Mesendoderm (in vitro differentiated cells): Measurements from ENCODE around the gene KNG1.

ENCODE experiments used
- DNase-seq: peaks from one replicate; pipeline ENCODE4 v3.0.0; 2013
- H2AK5ac ChIP-seq: 2 replicates; pipeline ENCODE4 v1.6.1; 2013; ENCODE audit warnings: low read length, inconsistent platforms
- H2BK120ac ChIP-seq: 2 replicates; pipeline ENCODE4 v1.6.1; 2013; ENCODE audit warnings: low read depth, mild to moderate bottlenecking, low read length, moderate library complexity, mixed read lengths
- H2BK15ac ChIP-seq: replicated peaks from 2 replicates; pipeline ENCODE4 v1.6.1; 2013; ENCODE audit warnings: low read depth, mild to moderate bottlenecking, moderate library complexity
- H2BK5ac ChIP-seq: 2 replicates; pipeline ENCODE4 v1.6.1; 2013; ENCODE audit warnings: low read length, inconsistent platforms
- H3K18ac ChIP-seq: 2 replicates; pipeline ENCODE4 v1.6.1; 2013; ENCODE audit warnings: mild to moderate bottlenecking, low read length, mixed read lengths
- H3K23ac ChIP-seq: one replicate; pipeline ENCODE4 v1.6.1; 2013; ENCODE audit warnings: low read length
- H3K27ac ChIP-seq: 2 replicates; pipeline ENCODE4 v1.5.1; 2013; ENCODE audit warnings: low read depth, mild to moderate bottlenecking, inconsistent platforms, low read length, moderate library complexity
- H3K27me3 ChIP-seq: 2 replicates; pipeline ENCODE4 v1.6.1; 2013; ENCODE audit warnings: low read length, control low read depth, mild to moderate bottlenecking, inconsistent platforms; ENCODE audit not compliant: insufficient read depth, poor library complexity
- H3K36me3 ChIP-seq: 2 replicates; pipeline ENCODE4 v1.6.1; 2013; ENCODE audit warnings: low read length, inconsistent platforms; ENCODE audit not compliant: control insufficient read depth, insufficient read depth
- H3K4ac ChIP-seq: one replicate; pipeline ENCODE4 v1.6.1; 2013; ENCODE audit warnings: low read depth, mild to moderate bottlenecking, low read length, moderate library complexity
- H3K4me1 ChIP-seq: 2 replicates; pipeline ENCODE4 v1.6.1; 2013; ENCODE audit warnings: low read depth, low read length, inconsistent platforms; ENCODE audit not compliant: control insufficient read depth
- H3K4me2 ChIP-seq: 2 replicates; pipeline ENCODE4 v1.6.1; 2013; ENCODE audit warnings: low read length
- H3K4me3 ChIP-seq: 2 replicates; pipeline ENCODE4 v1.5.1; 2013; ENCODE audit warnings: mild to moderate bottlenecking, low read length
- H3K56ac ChIP-seq: one replicate; pipeline ENCODE4 v1.6.1; 2013; ENCODE audit warnings: low read length
- H3K79me1 ChIP-seq: 2 replicates; pipeline ENCODE4 v1.6.1; 2013; ENCODE audit warnings: low read length, inconsistent platforms
- H3K79me2 ChIP-seq: 2 replicates; pipeline ENCODE4 v1.6.1; 2013; ENCODE audit warnings: mild to moderate bottlenecking, low read length; ENCODE audit not compliant: control insufficient read depth, insufficient read depth
- H3K9ac ChIP-seq: 2 replicates; pipeline ENCODE4 v1.6.1; 2013; ENCODE audit warnings: low read length, inconsistent platforms
- H4K5ac ChIP-seq: one replicate; pipeline ENCODE4 v1.6.1; 2013; ENCODE audit warnings: low read length
- H4K8ac ChIP-seq: one replicate; pipeline ENCODE4 v1.6.1; 2013; ENCODE audit warnings: low read depth, mild to moderate bottlenecking, control low read depth, low read length, moderate library complexity
- WGBS: extraction: QIAGEN DNeasy Blood & Tissue Kit; methylation state at CpG from one replicate; pipeline ENCODE4 v1.1.7; 2013; ENCODE audit warnings: low lambda C conversion rate, missing lambda C conversion rate; ENCODE audit not compliant: insufficient coverage; ENCODE audit errors: extremely low coverage; 5-methylcytosine and 5-hydroxymethylcytosine counted together

The KNG1 gene

DNA sequence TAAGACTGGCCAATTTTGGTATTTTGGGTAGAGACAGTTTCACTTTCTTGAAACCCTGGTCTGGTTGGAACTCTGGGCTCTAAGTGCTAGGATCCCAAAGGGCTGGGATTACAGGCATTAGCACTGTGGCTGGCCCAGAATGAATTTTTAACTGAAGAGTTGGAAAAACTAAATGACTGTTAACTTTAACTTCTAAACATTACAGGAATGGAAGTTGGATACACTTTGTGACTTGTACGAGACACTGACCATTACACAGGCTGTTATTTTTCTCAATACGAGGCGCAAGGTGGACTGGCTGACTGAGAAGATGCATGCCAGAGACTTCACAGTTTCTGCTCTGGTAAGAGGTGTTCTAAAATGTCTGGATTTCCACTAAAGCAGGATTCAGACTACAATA is 69.8 kb downstream of the KNG1 start:
- H3K79me2 ChIP-seq: peaks cover 36% of the 10 kb centered on the region
- H3K36me3 ChIP-seq: peaks cover 24% of the 10 kb centered on the region
- no peak overlapping the region for H3K56ac ChIP-seq
- peaks cover 3% of the 10 kb centered on the region for H3K79me1 ChIP-seq
- no peak overlapping the region for H3K4ac ChIP-seq
- H3K4me3 ChIP-seq: no peak overlapping the region
- no peak overlapping the region for H2BK15ac ChIP-seq
- no peak overlapping the region for H2BK5ac ChIP-seq
- no peak for DNase-seq
- H3K4me2 ChIP-seq: no peak overlapping the region
- no peak overlapping the region for H4K5ac ChIP-seq
- peak overlapping the region; percentile 14 for H3K9ac ChIP-seq
- peaks cover 2% of the 10 kb centered on the region for H3K4me1 ChIP-seq
- no peak overlapping the region for H3K18ac ChIP-seq
- no peaks in the 10 kb centered on the region for H3K27me3 ChIP-seq
- no peak overlapping the region for H3K23ac ChIP-seq
- H4K8ac ChIP-seq: no peak overlapping the region
- no peak overlapping the region for H3K27ac ChIP-seq
- H2BK120ac ChIP-seq: no peak overlapping the region
- no CpG with 5 or more reads among the region's 3 CpGs for WGBS
- H2AK5ac ChIP-seq: no peak overlapping the region

DNA sequence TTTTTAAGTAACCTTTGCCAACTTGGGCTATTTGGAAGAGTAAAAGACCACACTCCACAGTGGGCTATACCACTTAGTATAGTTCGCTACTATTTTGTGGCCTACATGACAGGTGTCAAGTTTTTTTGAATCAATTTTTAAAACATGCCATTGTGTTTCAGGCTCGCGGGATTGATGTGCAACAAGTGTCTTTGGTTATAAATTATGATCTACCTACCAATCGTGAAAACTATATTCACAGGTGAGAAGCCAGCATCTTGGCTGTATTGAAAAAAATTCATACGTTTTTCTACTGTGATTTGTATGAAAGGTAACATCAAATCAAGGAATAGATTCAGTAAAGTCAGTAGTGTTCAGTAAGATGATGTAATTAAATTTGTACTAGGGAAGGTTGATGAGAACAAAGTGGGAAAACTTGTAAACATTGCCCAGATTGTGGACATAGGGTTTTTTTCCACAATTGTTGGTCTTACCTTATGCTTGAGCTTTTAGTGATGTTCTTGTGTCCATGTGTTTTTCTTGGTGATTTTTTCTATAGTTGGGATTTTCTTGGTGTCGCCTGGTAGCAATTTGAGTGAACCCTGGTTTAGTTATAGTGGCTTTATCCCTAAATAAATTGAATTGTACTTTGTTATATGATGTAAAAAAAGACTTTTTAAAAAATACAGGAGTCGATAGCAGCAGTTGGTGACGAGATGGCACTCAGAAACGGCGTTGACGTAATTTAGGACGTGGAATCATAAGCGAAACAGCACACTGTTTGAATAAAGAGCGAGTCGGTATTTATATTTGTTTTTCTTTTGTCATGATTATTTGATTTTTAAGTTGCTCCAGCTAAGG is 70.7 kb downstream of the KNG1 start:
- Histone ChIP-seq H3K79me2 (peaks cover 36% of the 10 kb centered on the region), H3K27ac (no peak overlapping the region), H2BK15ac (no peak overlapping the region), H3K4ac (no peak overlapping the region), H3K9ac (no peak overlapping the region), H2BK5ac (no peak overlapping the region), H3K27me3 (no peaks in the 10 kb centered on the region), H3K79me1 (peaks cover 3% of the 10 kb centered on the region), H4K5ac (no peak overlapping the region), H3K23ac (no peak overlapping the region), H3K36me3 (peaks cover 24% of the 10 kb centered on the region), H3K56ac (no peak overlapping the region), H4K8ac (no peak overlapping the region), H2AK5ac (no peak overlapping the region), H3K4me1 (no peaks in the 10 kb centered on the region), H3K4me3 (no peak overlapping the region), H3K4me2 (no peak overlapping the region), H2BK120ac (no peak overlapping the region), H3K18ac (no peak overlapping the region)
- no peak for DNase-seq
- WGBS: 100% methylated on average over 9 of the region's 15 CpGs

DNA sequence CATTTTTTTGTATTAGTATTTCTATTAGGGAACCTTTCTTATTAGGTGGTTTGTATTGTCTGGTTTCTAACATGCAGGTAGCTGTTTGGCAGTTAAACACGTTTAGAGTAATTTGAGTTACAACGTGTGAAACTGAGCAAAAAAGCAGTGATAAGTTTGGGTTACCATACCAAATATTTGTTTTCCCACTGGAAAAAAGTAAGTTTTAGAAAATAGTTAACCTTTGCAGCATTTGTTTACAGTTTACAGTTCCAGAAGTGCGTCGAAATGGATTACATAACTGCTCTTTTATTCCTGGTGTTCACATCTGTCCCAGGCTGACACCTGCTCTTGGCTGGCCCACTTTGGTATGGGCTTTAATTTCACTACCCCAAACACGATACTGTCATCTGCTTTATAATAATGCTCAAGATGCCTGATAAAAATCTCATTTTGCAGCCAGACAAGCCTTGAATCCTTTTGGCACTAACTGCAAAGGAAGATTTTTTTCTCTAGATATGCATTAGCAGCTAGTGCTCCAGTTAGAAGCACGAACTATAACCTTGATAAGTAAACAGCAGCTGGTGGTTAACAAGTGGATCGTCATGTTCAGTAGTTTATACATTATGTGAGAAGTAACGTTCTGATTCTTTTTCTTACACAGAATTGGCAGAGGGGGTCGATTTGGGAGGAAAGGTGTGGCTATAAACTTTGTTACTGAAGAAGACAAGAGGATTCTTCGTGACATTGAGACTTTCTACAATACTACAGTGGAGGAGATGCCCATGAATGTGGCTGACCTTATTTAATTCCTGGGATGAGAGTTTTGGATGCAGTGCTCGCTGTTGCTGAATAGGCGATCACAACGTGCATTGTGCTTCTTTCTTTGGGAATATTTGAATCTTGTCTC is 71.6 kb downstream of the KNG1 start:
- Histone ChIP-seq H3K27ac (no peak overlapping the region), H3K27me3 (no peaks in the 10 kb centered on the region), H3K36me3 (peaks cover 24% of the 10 kb centered on the region), H2BK5ac (no peak overlapping the region), H3K4me2 (no peak overlapping the region), H3K18ac (no peak overlapping the region), H2AK5ac (no peak overlapping the region), H3K56ac (no peak overlapping the region), H3K79me2 (peaks cover 33% of the 10 kb centered on the region), H3K9ac (no peak overlapping the region), H2BK15ac (no peak overlapping the region), H4K5ac (no peak overlapping the region), H3K79me1 (peaks cover 3% of the 10 kb centered on the region), H3K4me3 (no peak overlapping the region), H3K4ac (no peak overlapping the region), H4K8ac (no peak overlapping the region), H3K23ac (no peak overlapping the region), H3K4me1 (no peaks in the 10 kb centered on the region), H2BK120ac (no peak overlapping the region)
- no peak for DNase-seq
- no CpG with 5 or more reads among the region's 13 CpGs for WGBS

DNA sequence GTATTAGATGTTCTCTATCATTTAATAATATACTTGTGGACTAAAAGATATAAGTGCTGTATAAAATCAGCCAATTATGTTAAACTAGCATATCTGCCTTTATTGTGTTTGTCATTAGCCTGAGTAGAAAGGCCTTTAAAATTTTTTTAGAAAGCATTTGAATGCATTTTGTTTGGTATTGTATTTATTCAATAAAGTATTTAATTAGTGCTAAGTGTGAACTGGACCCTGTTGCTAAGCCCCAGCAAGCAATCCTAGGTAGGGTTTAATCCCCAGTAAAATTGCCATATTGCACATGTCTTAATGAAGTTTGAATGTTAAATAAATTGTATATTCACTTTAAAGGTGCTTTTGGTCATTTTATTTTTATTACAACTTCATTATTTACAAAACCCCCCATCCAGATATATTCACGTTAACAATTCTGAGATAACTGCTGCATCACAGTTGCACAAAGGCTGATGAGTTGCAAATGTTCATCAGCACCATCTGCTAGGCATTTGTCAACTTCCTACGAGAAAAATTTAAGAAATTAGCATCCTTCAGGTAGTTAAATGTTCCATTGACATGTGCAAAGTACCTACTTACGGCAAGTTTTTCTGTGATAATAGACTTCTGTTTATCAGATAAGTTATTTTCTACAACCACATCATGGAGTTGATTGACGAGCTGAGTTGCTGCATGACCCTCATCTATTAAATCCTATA is 72.5 kb downstream of the KNG1 start:
- DNase-seq: no peak
- no CpG with 5 or more reads among the region's 4 CpGs for WGBS
- no peak overlapping the region for H2BK15ac ChIP-seq

DNA sequence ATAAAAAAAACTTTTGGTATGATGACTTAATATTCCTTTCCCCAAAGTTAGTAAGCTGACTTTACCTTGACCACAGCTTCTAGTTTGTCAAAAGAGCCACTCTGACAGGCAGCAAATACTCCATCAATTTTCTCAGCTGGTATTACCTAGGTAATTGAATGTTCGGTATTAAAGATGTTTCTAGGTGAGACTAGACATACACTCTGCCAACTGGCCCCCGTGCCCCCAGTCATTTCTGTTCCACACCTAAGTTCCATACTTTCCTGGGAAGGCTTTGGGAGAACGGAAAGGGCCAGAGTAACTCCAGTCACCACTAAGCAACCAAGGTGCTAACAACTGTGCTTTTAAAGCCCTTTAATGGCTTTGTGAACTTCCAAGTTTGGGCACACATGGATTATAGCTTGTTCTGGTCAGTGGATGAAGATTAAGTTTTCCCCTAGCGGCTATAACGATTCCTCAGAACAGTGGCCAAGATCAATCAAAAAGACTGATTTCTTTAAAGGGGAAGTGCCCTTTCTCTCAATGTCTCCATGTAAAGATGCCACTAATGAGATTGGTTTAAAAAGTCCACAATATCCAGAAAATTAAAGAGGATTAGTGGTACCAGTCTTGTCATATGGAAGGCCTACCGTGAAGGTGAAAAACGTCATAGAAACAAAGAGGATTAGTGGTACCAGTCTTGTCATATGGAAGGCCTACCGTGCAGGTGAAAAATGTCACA is 73.3 kb downstream of the KNG1 start:
- no peak overlapping the region for H3K56ac ChIP-seq
- no peak overlapping the region for H2BK120ac ChIP-seq
- no peaks in the 10 kb centered on the region for H3K27me3 ChIP-seq
- no peak overlapping the region for H3K4ac ChIP-seq
- peaks cover 16% of the 10 kb centered on the region for H3K79me2 ChIP-seq
- no CpG with 5 or more reads among the region's 8 CpGs for WGBS
- no peak overlapping the region for H3K27ac ChIP-seq
- H3K4me1 ChIP-seq: no peaks in the 10 kb centered on the region
- H4K8ac ChIP-seq: no peak overlapping the region
- no peak overlapping the region for H3K9ac ChIP-seq
- peak; percentile 57 for DNase-seq
- no peak overlapping the region for H2BK15ac ChIP-seq
- H2AK5ac ChIP-seq: no peak overlapping the region
- no peak overlapping the region for H4K5ac ChIP-seq
- H3K4me3 ChIP-seq: no peak overlapping the region
- no peak overlapping the region for H3K18ac ChIP-seq
- H3K36me3 ChIP-seq: peaks cover 16% of the 10 kb centered on the region
- H3K23ac ChIP-seq: no peak overlapping the region
- no peak overlapping the region for H3K4me2 ChIP-seq
- peaks cover 3% of the 10 kb centered on the region for H3K79me1 ChIP-seq
- no peak overlapping the region for H2BK5ac ChIP-seq

More for the DNA sequence above, 72.5 kb downstream of the KNG1 start:
- peaks cover 3% of the 10 kb centered on the region for H3K79me1 ChIP-seq
- no peak overlapping the region for H3K4ac ChIP-seq
- no peaks in the 10 kb centered on the region for H3K27me3 ChIP-seq
- no peaks in the 10 kb centered on the region for H3K4me1 ChIP-seq
- H3K9ac ChIP-seq: no peak overlapping the region
- no peak overlapping the region for H2BK120ac ChIP-seq
- H4K5ac ChIP-seq: no peak overlapping the region
- H2BK5ac ChIP-seq: no peak overlapping the region
- H3K79me2 ChIP-seq: peaks cover 23% of the 10 kb centered on the region
- no peak overlapping the region for H3K18ac ChIP-seq
- H4K8ac ChIP-seq: no peak overlapping the region
- no peak overlapping the region for H3K23ac ChIP-seq
- H3K27ac ChIP-seq: no peak overlapping the region
- no peak overlapping the region for H2AK5ac ChIP-seq
- peaks cover 22% of the 10 kb centered on the region for H3K36me3 ChIP-seq
- H3K56ac ChIP-seq: no peak overlapping the region
- no peak overlapping the region for H3K4me3 ChIP-seq
- no peak overlapping the region for H3K4me2 ChIP-seq
